ENCODE measurements around the gene PRIM1. TPM values are rescaled to one million over a fixed set of nuclear protein-coding genes. Genes with fewer than 3 reads are reported as not detected.
"Not testable (repeated sequence)": the region's sequence is repeated elsewhere in the genome, so short reads cannot be mapped to it uniquely, and the experiment has no call there.

The PRIM1 gene
- polyA plus RNA-seq, 3 donors: 3.6 to 6.3 (median 5.6) TPM

DNA sequence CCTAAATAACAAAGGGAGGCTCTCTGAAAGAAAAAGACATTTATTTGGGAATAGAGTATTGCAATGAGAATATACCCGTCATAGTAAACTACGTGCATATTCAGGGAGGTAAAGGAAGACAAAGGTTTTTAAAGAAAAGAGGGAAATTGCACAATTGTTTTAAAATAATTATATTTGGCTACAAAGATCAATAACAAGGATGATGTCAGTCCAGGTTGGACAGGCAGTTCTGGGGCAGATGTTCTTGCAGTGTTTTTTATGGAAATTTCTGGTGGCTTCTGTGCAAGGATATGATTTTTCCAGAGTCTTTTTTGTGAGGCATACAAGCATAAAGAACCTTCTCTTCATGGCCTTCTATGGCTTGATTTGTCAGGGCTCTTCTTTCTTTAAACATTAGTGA lies 40.6 kb upstream of the PRIM1 start:
- Mint-ChIP-seq H3K27ac (no peak overlapping the region), H3K4me1 (no peaks in the 10 kb centered on the region)

DNA sequence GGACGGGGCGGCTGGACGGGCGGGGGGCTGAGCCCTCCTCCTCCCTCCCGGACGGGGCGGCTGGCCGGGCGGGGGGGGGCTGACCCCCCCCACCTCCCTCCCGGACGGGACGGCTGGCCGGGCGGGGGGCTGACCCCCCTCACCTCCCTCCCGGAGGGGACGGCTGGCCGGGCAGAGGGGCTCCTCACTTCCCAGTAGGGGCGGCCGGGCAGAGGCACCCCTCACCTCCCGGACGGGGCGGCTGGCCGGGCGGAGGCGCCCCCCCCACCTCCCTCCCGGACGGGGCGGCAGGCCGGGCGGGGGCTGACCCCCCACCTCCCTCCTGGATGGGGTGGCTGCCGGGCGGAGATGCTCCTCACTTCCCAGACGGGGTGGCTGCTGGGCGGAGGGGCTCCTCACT lies 37.3 kb upstream of the PRIM1 start:
- WGBS (ENCODE audit: insufficient coverage): 100% methylated on average over 5 of the region's 34 CpGs
- H3K27ac ChIP-seq (ENCODE audit: low read depth in 1 of 2, low read length in 2 of 2); H3K4me3 Mint-ChIP-seq; H2AFZ ChIP-seq (ENCODE audit: insufficient read depth, low read depth, low read length, poor library complexity, severe bottlenecking); H3K36me3 Mint-ChIP-seq; H3K27me3 Mint-ChIP-seq (ENCODE audit: low read depth in 3 of 3); H3K4me1 Mint-ChIP-seq; H3K9ac ChIP-seq (ENCODE audit: insufficient read depth, low read length, poor library complexity, severe bottlenecking); H3K9me3 ChIP-seq (replicated peaks in 1 of 2; ENCODE audit: control insufficient read depth in 1 of 2, insufficient read depth in 1 of 2, low read length in 2 of 2); intact Hi-C loops (cut with micrococcal nuclease); H3K4me2 ChIP-seq (replicated peaks; ENCODE audit: extremely low read depth, low read length, poor library complexity, severe bottlenecking); H4K20me1 ChIP-seq (ENCODE audit: insufficient read depth, low read length); H3K27ac Mint-ChIP-seq; H3K36me3 ChIP-seq (replicated peaks in 1 of 2; ENCODE audit: control insufficient read depth in 1 of 2, insufficient read depth in 2 of 2, low read length in 2 of 2); DNase-seq; H3K27me3 ChIP-seq (ENCODE audit: control insufficient read depth in 2 of 2, insufficient read depth in 2 of 2, low read length in 2 of 2); H3K4me1 ChIP-seq (ENCODE audit: control insufficient read depth in 1 of 2, insufficient read depth in 2 of 2, low read length in 2 of 2); H3K4me3 ChIP-seq (replicated peaks in 1 of 3; ENCODE audit: low read depth in 2 of 3, low read length in 3 of 3); H3K79me2 ChIP-seq (ENCODE audit: insufficient read depth, low read length): not testable (repeated sequence)
- H3K9me3 Mint-ChIP-seq: peaks cover under 1 to 14% (median 6%) of the 10 kb centered on the region in 7 donors

More for the DNA sequence above, 40.6 kb upstream of the PRIM1 start:
- Mint-ChIP-seq H3K36me3 (no peaks in the 10 kb centered on the region), H3K9me3 (peaks cover 2 to 14% (median 6%) of the 10 kb centered on the region in 7 donors), H3K27me3 (ENCODE audit: low read depth in 3 of 3) (peaks cover 2 to 9% (median 4%) of the 10 kb centered on the region in 3 donors), H3K4me3 (no peak overlapping the region)
- TF ChIP-seq, protein P1, sequence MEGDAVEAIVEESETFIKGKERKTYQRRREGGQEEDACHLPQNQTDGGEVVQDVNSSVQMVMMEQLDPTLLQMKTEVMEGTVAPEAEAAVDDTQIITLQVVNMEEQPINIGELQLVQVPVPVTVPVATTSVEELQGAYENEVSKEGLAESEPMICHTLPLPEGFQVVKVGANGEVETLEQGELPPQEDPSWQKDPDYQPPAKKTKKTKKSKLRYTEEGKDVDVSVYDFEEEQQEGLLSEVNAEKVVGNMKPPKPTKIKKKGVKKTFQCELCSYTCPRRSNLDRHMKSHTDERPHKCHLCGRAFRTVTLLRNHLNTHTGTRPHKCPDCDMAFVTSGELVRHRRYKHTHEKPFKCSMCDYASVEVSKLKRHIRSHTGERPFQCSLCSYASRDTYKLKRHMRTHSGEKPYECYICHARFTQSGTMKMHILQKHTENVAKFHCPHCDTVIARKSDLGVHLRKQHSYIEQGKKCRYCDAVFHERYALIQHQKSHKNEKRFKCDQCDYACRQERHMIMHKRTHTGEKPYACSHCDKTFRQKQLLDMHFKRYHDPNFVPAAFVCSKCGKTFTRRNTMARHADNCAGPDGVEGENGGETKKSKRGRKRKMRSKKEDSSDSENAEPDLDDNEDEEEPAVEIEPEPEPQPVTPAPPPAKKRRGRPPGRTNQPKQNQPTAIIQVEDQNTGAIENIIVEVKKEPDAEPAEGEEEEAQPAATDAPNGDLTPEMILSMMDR (IDR thresholded peaks at IDR 0.05): no peak
- no peaks in the 10 kb centered on the region for H3K79me2 ChIP-seq (ENCODE audit: insufficient read depth, low read length)
- H3K4me1 ChIP-seq (ENCODE audit: control insufficient read depth in 1 of 2, insufficient read depth in 2 of 2, low read length in 2 of 2): no peaks in the 10 kb centered on the region
- no peaks in the 10 kb centered on the region for H4K20me1 ChIP-seq (ENCODE audit: insufficient read depth, low read length)
- H3K9me3 ChIP-seq (replicated peaks in 1 of 2; ENCODE audit: control insufficient read depth in 1 of 2, insufficient read depth in 1 of 2, low read length in 2 of 2): no peaks in the 10 kb centered on the region
- H3K36me3 ChIP-seq (replicated peaks in 1 of 2; ENCODE audit: control insufficient read depth in 1 of 2, insufficient read depth in 2 of 2, low read length in 2 of 2): no peaks in the 10 kb centered on the region
- H3K4me3 ChIP-seq (replicated peaks in 1 of 3; ENCODE audit: low read depth in 2 of 3, low read length in 3 of 3): no peak overlapping the region
- H3K4me2 ChIP-seq (replicated peaks; ENCODE audit: extremely low read depth, low read length, poor library complexity, severe bottlenecking): no peak overlapping the region
- intact Hi-C loops (cut with micrococcal nuclease): no loop called here
- no peak overlapping the region for H2AFZ ChIP-seq (ENCODE audit: insufficient read depth, low read depth, low read length, poor library complexity, severe bottlenecking)
- H3K27ac ChIP-seq (ENCODE audit: low read depth in 1 of 2, low read length in 2 of 2): no peak overlapping the region
- no peak overlapping the region for H3K9ac ChIP-seq (ENCODE audit: insufficient read depth, low read length, poor library complexity, severe bottlenecking)
- no peaks in the 10 kb centered on the region for H3K27me3 ChIP-seq (ENCODE audit: control insufficient read depth in 2 of 2, insufficient read depth in 2 of 2, low read length in 2 of 2)
- no CpG with 5 or more reads among the region's 2 CpGs for WGBS (ENCODE audit: insufficient coverage)
- DNase-seq: no peak
